Fibroblast of villous mesenchyme (primary cell): ENCODE measurements around the gene EHBP1. TPM values are rescaled to one million over a fixed set of nuclear protein-coding genes. Genes with fewer than 3 reads are reported as not detected.

Source experiments
- DNase-seq: peaks from one replicate; pipeline ENCODE4 v3.0.0-alpha.2; 2010; ENCODE audit warnings: low read depth
- H3K4me3 ChIP-seq: 2 replicates; pipeline ENCODE4 v1.5.1; 2011; ENCODE audit warnings: low read depth, mild to moderate bottlenecking, low read length
- total RNA-seq: library from RNA; depleted of rRNA; stranded (reverse); fragments of >200 nt; gene quantifications from 2 replicates; pipeline ENCODE4 v1.2.3, GENCODE V29; 2012
- TF ChIP-seq, protein P1 (sequence below): IDR thresholded peaks from 2 replicates; pipeline ENCODE4 v1.5.1; 2012; ENCODE audit warnings: low read depth, mild to moderate bottlenecking, low read length; ENCODE audit not compliant: insufficient read depth

The EHBP1 gene
- total RNA-seq, 1 donor, result 140 TPM

DNA sequence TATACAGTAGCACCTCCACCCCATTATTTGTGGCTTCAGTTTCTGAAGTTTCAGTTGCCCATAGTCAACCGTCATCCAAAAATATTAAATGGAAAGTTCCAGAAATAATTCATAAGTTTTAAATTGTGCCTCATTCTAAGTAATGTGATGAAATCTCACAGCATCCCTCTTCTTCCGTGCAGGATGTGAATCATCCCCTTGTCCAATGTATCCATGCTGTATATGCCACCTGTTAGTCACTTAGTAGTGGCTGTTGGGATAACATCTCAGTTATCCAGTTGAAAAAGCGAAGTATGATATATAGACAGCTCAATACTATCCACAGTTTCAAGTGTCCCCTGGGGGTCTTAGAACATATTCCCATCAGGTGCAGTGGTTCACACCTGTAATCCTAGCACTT lies 226.0 kb downstream of the EHBP1 start:
- H3K4me3 ChIP-seq, result no peak overlapping the region
- no peak for DNase-seq
- TF ChIP-seq, protein P1, sequence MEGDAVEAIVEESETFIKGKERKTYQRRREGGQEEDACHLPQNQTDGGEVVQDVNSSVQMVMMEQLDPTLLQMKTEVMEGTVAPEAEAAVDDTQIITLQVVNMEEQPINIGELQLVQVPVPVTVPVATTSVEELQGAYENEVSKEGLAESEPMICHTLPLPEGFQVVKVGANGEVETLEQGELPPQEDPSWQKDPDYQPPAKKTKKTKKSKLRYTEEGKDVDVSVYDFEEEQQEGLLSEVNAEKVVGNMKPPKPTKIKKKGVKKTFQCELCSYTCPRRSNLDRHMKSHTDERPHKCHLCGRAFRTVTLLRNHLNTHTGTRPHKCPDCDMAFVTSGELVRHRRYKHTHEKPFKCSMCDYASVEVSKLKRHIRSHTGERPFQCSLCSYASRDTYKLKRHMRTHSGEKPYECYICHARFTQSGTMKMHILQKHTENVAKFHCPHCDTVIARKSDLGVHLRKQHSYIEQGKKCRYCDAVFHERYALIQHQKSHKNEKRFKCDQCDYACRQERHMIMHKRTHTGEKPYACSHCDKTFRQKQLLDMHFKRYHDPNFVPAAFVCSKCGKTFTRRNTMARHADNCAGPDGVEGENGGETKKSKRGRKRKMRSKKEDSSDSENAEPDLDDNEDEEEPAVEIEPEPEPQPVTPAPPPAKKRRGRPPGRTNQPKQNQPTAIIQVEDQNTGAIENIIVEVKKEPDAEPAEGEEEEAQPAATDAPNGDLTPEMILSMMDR, result no peak

DNA sequence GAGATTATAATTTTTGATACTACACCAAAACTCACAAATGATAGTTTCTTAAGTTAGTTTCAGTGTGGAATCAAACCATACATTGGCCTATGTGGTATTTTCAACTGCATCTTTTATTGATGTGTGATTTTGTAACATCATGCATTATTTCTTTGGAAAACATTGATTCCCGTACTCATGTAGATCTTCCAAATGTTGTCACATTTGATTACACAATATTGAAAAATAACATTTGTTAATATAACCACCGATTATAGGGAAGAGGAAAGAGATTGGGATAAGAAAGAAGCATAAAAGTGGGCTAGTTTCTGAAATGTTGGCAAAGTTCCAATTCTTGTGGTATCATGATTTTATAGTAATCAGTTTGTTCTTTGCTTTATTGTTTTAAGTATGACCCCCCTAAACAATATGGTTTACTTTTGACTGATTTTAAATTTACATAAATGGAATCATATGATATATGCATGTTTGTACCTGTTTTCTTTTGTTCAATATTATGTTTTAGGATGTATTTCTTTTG lies 227.9 kb downstream of the EHBP1 start:
- no peak for DNase-seq
- H3K4me3 ChIP-seq, result no peak overlapping the region
- TF ChIP-seq, protein P1, result no peak

DNA sequence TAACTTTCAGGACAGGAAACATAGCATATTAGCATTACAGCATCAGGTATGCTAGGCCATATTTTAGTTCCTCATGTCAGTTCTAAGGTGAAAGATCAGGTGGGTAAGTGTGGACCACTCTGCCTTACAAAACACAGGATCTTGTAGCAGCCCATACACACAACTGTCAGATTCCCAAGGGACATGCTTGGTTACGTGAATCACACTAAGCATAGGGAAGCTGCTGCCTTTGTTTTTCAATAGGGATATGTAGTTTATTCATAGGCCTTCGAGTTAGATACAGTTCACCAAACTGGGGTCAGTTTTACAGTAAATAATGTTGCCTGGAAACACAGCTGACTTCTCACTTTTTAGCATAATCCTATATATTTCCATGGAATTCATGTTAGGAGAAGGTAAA lies 229.0 kb downstream of the EHBP1 start:
- H3K4me3 ChIP-seq, result no peak overlapping the region
- DNase-seq, result peak; percentile 7
- TF ChIP-seq, protein P1, result no peak

DNA sequence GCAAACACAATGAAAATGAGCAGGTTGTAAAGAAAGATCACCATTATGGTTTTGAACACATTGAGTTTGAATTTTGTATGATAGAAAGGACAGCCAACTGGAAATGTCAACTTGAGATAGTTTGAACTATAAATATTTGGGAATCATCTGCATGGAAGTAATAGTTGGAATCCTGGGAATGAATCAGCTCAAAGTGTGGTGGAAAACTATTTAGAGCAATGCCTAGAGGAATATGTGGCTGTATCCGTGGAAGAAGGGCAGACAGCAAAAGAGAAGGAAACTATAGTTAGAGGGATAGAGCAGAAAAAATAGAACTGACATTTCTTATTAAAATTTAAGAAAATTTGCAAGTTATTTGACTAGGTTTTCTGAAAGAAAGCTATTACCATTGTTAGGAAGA lies 232.6 kb downstream of the EHBP1 start:
- TF ChIP-seq, protein P1, result no peak
- no peak for DNase-seq
- H3K4me3 ChIP-seq, result no peak overlapping the region

DNA sequence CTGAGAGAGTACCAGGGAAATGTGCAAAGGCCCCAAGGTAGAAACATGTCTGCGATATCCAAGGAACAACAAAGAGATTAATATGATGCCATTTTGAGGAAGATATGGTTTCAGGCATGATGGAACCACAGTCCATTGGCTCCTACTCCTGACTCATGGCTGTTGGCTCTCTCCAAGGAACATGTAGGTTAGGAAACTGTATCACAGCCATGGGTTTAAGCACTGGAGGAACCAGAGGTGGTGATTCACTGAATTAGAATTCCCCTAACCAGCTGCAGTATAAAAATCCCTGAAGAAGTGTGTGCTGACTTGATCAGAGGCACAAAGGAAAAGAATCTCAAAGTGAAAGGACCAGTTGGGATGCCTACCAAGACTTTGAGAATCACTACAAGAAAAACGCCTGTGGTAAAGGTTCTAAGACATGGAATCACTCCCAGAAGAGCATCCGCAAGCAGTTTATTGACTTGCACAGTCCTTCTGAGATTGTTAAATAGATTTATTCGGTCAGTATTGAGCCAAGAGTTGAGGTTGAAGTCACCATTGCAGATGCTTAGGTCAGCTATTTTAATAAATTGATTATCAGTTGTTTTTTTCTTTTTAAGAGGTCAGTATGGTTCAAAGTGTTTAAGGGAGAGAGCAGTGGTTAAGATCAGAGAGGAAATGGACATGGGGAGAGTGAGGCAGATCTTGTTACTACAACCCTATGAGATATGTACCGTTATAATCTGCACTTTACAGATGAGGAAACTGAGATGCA lies 234.4 kb downstream of the EHBP1 start:
- DNase-seq, result peak; percentile 50
- no peak overlapping the region for H3K4me3 ChIP-seq
- TF ChIP-seq, protein P1, result no peak

DNA sequence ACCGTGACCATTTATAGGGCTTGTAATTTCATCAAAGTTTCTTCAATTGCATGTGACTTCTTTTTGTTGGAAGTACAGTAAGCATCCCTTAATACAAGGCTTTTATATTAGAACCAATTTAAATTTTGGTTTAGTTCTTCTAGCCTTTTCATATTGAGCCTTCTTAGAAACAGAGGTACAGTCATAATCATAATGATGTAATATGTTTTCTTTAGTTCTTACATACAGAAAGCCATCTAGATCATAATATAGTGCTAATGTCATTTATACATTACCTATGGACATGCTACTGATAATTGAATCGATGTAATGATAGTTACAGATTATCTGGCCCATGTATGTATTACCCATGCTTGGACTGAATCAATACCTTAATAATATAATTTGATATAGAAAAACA lies 235.2 kb downstream of the EHBP1 start:
- no peak for DNase-seq
- TF ChIP-seq, protein P1, result no peak
- H3K4me3 ChIP-seq, result no peak overlapping the region

DNA sequence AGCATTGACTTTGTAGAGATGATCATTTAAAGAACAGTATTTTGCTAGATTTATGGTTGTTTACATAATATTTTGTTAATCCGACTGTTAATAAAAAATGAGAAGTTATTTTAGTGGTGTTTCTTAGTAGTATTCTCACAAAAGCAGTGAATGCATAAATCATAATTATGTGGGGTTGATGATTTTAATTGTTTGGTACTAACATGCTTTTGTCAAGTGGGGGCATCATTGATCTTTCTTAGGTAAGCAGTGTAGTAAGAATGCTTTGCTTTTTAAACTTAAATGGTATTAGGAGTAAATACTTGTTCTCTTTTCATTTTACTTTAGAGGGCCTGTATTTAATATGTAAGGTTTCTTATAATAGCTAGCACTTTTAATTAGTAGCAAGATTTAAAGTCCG lies 235.9 kb downstream of the EHBP1 start:
- DNase-seq, result no peak
- TF ChIP-seq, protein P1, result no peak
- H3K4me3 ChIP-seq, result no peak overlapping the region
